GM12872 (cell line): ENCODE data around the gene STEAP3.

Source experiments
- TF ChIP-seq, protein P1 (sequence below): IDR thresholded peaks from 3 replicates; pipeline ENCODE4 v1.5.1; 2011; ENCODE audit warnings: low read depth, mild to moderate bottlenecking, low read length, moderate library complexity; ENCODE audit not compliant: insufficient read depth

STEAP3 gene

DNA sequence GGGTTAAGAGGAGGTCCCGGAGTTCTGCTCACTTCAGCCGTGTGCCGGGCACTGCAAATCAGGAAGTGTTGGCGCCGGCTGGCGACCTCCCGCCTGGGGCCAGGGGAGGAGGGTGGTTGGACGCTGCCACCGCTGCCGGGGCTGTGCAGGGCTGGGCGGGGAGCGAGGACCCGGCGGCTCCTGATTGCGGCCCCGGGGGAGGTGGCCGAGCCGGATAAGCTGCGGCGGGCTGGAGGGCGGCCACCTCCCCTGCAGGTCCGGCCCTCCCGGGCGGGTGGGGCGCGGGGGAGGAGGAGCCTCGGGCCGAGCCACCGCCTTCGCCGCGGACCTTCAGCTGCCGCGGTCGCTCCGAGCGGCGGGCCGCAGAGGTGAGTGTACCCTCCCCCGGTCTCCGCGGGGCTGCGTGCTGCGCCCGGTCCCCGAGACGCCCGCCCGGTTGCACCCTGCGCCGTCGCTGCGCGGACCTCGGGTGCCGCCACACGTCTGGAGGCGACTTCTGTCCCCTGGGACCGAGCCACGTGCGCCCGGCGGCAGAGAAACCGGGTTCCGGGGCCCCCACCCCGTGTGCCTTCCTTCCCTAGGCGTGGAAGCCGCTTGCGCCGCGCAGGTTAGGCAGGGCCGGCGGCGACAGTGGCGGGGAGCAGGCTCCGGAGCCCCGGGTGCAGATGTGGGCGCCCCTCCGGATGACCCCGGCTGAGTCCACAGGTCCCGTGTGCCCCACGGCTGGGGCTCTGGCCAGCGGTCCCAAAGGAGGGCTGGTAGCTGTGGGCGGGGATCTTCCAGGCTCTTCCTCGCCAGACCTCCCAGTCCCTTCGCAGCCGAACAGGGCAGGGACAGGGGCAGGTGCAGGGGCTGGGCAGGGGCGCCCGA lies at the start of gene STEAP3:
Gene STEAP3, plus strand, starts transcription at position 314 of the 870 bp plus-strand sequence. CDS start 7,179 bp downstream, outside the sequence.
- TF ChIP-seq, protein P1, sequence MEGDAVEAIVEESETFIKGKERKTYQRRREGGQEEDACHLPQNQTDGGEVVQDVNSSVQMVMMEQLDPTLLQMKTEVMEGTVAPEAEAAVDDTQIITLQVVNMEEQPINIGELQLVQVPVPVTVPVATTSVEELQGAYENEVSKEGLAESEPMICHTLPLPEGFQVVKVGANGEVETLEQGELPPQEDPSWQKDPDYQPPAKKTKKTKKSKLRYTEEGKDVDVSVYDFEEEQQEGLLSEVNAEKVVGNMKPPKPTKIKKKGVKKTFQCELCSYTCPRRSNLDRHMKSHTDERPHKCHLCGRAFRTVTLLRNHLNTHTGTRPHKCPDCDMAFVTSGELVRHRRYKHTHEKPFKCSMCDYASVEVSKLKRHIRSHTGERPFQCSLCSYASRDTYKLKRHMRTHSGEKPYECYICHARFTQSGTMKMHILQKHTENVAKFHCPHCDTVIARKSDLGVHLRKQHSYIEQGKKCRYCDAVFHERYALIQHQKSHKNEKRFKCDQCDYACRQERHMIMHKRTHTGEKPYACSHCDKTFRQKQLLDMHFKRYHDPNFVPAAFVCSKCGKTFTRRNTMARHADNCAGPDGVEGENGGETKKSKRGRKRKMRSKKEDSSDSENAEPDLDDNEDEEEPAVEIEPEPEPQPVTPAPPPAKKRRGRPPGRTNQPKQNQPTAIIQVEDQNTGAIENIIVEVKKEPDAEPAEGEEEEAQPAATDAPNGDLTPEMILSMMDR = no peak

DNA sequence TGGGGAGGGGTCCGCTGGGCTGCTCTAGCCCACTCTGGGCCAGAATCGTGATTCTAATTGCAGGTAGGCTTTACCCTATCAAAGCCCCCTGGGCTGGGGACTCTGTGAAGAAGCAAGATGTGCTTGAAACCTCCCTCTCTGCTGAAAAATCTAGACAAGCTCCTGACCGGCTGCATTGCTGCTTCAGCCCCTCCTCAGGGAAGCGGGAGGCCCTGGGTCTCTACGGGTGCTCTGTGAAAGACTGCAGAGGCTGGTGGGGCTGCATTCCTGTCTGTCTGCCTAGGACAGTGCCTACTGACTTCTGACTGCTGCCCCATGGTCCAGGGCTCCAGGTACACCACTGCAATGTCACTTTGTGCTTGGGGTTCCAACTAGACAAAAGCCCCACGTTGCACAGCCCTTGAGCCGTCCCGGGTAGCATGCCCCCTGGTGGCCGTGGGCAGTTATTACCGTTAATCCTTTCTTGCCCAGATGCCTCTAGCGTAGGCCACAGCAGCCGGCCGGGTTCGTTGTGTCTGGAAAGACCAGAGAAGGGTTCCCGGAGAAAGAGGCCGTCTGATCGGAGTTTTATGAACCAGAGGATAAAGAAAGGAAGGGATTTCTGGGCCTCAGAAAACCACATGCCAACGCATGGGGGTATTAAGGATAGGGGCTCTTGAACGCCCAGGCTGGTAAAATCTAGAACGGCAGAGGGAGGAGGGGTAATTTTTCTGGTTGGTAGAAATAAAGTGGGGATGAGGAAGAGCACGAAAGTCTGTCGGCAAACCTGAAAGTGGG lies 49.2 kb upstream of the STEAP3 start:
- TF ChIP-seq, protein P1 = peak; percentile 89

GRCh38 chr2:119174993-119175347 lies 48.7 kb upstream of the STEAP3 start:
- TF ChIP-seq, protein P1 = no peak

DNA sequence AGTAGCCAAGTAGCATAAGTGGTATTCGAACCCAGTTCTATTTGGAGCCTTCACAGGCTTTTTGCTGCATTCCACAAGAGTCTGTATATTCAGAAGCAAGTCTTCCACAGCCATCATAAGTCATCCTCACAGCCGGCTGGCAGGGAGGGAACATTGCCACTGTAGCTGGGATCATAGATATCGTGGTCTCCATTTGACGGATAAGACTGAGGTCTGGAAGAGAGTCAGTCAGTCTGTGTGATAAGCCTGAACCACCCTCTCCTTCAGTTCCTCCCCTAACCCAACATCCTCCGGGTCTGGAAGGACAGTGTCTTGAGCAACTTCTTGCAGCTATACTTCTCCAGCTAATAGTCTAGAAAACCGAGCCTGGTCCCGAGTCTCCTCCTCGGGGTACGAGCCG lies 48.1 kb upstream of the STEAP3 start:
- TF ChIP-seq, protein P1 = no peak

GRCh38 chr2:119177171-119177837 lies 46.3 kb upstream of the STEAP3 start:
- TF ChIP-seq, protein P1 = no peak

GRCh38 chr2:119177838-119178190 lies 45.8 kb upstream of the STEAP3 start:
- TF ChIP-seq, protein P1 = no peak

- TF ChIP-seq, protein P1 = no peak
These were observed 44.9 kb upstream of the STEAP3 start for GRCh38 chr2:119178776-119179175.
